PFSK-1 (cell line): ENCODE measurements around the gene NDOR1.

Source experiments
- FOXP2 ChIP-seq: optimal IDR thresholded peaks from 2 replicates; pipeline ENCODE3; 2011; ENCODE audit warnings: borderline replicate concordance, control low read depth, inconsistent platforms; ENCODE audit not compliant: insufficient read depth; ENCODE audit errors: extremely low read length, extremely low read depth
- POLR2AphosphoS5 ChIP-seq: IDR thresholded peaks from 2 replicates; pipeline ENCODE4 v1.6.1; 2012; ENCODE audit warnings: low read depth, mild to moderate bottlenecking, control low read depth, low read length, moderate library complexity
- SIN3A ChIP-seq: IDR thresholded peaks from 2 replicates; pipeline ENCODE4 v1.6.1; 2012; ENCODE audit warnings: mild to moderate bottlenecking, low read length, moderate library complexity, borderline replicate concordance; ENCODE audit not compliant: insufficient read depth
- TAF1 ChIP-seq: IDR thresholded peaks from 2 replicates; pipeline ENCODE4 v1.6.1; 2012; ENCODE audit warnings: low read length, control low read depth, borderline replicate concordance; ENCODE audit not compliant: insufficient read depth
- TF ChIP-seq, protein P1 (sequence below), 2 experiments: IDR thresholded peaks; 2 replicates each; pipeline versions ENCODE4 v1.6.1 to v1.8.0; 2011 to 2012; ENCODE audit warnings: low read depth in 2 of 2, low read length in 2 of 2, control low read depth in 1 of 2, inconsistent platforms in 1 of 2, mild to moderate bottlenecking in 1 of 2, moderate library complexity in 1 of 2; ENCODE audit not compliant: insufficient read depth in 1 of 2

The NDOR1 gene

GRCh38 chr9:137244486-137245449, 39.3 kb downstream of the NDOR1 start:
- TF ChIP-seq, protein P1, sequence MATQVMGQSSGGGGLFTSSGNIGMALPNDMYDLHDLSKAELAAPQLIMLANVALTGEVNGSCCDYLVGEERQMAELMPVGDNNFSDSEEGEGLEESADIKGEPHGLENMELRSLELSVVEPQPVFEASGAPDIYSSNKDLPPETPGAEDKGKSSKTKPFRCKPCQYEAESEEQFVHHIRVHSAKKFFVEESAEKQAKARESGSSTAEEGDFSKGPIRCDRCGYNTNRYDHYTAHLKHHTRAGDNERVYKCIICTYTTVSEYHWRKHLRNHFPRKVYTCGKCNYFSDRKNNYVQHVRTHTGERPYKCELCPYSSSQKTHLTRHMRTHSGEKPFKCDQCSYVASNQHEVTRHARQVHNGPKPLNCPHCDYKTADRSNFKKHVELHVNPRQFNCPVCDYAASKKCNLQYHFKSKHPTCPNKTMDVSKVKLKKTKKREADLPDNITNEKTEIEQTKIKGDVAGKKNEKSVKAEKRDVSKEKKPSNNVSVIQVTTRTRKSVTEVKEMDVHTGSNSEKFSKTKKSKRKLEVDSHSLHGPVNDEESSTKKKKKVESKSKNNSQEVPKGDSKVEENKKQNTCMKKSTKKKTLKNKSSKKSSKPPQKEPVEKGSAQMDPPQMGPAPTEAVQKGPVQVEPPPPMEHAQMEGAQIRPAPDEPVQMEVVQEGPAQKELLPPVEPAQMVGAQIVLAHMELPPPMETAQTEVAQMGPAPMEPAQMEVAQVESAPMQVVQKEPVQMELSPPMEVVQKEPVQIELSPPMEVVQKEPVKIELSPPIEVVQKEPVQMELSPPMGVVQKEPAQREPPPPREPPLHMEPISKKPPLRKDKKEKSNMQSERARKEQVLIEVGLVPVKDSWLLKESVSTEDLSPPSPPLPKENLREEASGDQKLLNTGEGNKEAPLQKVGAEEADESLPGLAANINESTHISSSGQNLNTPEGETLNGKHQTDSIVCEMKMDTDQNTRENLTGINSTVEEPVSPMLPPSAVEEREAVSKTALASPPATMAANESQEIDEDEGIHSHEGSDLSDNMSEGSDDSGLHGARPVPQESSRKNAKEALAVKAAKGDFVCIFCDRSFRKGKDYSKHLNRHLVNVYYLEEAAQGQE (IDR thresholded peaks at IDR 0.05; ENCODE audit: insufficient read depth in 1 of 2, low read depth in 2 of 2, low read length in 2 of 2), result no peak
- TF ChIP-seq FOXP2 (no peak), TAF1 (no peak), SIN3A (no peak), POLR2AphosphoS5 (no peak)

DNA sequence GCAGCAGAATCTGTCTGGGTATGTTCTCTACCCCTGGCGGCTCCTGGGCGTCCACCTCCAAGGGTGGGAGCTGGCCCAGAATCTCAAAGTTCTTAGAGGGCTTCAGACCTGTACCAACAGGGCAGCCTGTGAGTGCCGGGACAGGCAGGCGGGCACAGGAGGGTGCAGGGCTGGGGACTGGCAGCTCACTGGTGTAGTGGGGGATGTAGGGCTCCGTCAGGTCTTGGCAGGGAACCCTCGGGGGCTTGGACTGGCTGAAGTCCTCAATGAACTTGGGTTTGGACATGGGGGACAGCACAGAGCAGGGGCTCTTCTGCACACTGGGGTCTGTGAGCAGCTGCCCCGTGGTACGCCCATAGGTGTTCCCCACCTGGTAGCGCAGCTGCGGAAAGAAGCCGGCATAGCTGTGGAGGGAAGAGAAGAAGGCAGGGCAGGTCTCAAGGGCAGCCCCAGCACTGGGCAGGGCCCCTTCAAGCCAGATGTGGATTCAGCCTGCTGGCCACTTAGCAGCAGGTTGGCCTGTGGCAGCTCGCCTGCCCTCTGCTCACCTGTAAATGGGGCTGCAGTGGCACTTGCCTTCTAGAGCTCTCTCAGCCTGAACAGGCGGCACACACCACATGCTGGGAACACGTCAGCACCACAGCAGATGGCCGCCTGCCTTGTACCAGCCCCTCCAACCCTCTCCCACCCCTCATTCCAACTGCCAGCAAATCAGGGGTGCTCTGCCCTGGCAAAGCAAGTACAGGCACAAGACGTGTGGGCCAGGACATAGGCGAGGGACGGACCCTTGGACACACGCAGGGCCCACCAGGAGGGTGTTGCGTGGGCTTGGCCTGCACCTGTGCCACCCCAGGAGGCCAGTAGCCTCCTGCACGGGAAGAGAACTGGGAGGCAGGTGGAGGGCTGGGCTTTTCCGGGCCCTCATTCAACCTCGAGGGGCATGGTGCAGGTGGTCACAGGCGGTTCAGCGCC, 40.2 kb downstream of the NDOR1 start:
- TF ChIP-seq POLR2AphosphoS5 (no peak), TAF1 (no peak), FOXP2 (no peak), SIN3A (no peak)
- TF ChIP-seq, protein P1 (IDR thresholded peaks at IDR 0.05; ENCODE audit: insufficient read depth in 1 of 2, low read depth in 2 of 2, low read length in 2 of 2), result no peak

GRCh38 chr9:137247135-137247915, 41.8 kb downstream of the NDOR1 start:
- no peak for TF ChIP-seq SIN3A
- TF ChIP-seq TAF1, result no peak
- no peak for TF ChIP-seq POLR2AphosphoS5
- TF ChIP-seq FOXP2, result no peak
- TF ChIP-seq, protein P1 (IDR thresholded peaks at IDR 0.05; ENCODE audit: insufficient read depth in 1 of 2, low read depth in 2 of 2, low read length in 2 of 2), result no peak

DNA sequence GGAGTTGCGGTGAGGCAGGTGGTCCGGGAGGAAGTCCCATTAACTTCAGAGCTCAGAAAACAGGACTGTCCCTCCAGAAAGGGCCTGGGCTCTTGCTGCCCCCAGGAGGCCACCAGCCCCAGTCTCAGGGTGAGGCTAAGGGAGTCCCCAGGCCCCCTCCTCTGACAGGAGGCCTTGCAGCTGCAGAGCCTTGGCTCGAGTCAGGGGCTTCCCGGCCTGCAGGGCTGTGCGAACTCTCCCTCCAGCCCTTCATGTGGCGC, 42.3 kb downstream of the NDOR1 start:
- TF ChIP-seq POLR2AphosphoS5, result no peak
- TF ChIP-seq SIN3A, result no peak
- TF ChIP-seq, protein P1 (IDR thresholded peaks at IDR 0.05; ENCODE audit: insufficient read depth in 1 of 2, low read depth in 2 of 2, low read length in 2 of 2), result no peak
- TF ChIP-seq TAF1, result no peak
- TF ChIP-seq FOXP2, result no peak
